Measurements from ENCODE around the gene MTA3. TPM values are rescaled to one million over a fixed set of nuclear protein-coding genes. Genes with fewer than 3 reads are reported as not detected.

The MTA3 gene
- total RNA-seq, 1 donor from 2014 or later: 25.8 TPM

DNA sequence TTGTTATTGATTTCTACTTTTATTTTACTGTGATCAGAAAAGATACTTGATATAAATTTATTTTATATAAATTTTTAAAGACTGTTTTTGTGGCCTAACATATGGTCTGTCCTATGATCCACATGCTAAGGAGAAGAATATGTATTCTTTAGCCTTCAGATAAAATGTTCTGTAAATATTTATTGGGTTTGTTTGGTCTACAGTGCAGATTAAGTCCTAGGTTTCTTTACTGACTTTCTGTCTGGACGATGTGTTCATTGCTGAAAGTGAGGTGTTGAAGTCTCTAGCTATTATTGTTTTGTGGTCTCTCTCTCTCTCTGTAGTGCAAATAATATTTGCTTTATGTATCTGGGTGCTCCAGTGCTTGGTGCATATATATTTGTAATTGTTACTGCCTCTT lies 165.4 kb downstream of the MTA3 start:
- Histone ChIP-seq H3K4me3 (ENCODE audit: low read depth, low read length) (no peak overlapping the region), H3K36me3 (ENCODE audit: control insufficient read depth, insufficient read depth, low read length) (no peaks in the 10 kb centered on the region), H3K27me3 (ENCODE audit: control insufficient read depth, insufficient read depth, low read length) (no peaks in the 10 kb centered on the region)
- TF ChIP-seq, protein P1, sequence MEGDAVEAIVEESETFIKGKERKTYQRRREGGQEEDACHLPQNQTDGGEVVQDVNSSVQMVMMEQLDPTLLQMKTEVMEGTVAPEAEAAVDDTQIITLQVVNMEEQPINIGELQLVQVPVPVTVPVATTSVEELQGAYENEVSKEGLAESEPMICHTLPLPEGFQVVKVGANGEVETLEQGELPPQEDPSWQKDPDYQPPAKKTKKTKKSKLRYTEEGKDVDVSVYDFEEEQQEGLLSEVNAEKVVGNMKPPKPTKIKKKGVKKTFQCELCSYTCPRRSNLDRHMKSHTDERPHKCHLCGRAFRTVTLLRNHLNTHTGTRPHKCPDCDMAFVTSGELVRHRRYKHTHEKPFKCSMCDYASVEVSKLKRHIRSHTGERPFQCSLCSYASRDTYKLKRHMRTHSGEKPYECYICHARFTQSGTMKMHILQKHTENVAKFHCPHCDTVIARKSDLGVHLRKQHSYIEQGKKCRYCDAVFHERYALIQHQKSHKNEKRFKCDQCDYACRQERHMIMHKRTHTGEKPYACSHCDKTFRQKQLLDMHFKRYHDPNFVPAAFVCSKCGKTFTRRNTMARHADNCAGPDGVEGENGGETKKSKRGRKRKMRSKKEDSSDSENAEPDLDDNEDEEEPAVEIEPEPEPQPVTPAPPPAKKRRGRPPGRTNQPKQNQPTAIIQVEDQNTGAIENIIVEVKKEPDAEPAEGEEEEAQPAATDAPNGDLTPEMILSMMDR (IDR thresholded peaks at IDR 0.05; ENCODE audit: insufficient read depth, low read length, poor library complexity, severe bottlenecking): no peak
- no peak for DNase-seq (ENCODE audit: low read depth)

DNA sequence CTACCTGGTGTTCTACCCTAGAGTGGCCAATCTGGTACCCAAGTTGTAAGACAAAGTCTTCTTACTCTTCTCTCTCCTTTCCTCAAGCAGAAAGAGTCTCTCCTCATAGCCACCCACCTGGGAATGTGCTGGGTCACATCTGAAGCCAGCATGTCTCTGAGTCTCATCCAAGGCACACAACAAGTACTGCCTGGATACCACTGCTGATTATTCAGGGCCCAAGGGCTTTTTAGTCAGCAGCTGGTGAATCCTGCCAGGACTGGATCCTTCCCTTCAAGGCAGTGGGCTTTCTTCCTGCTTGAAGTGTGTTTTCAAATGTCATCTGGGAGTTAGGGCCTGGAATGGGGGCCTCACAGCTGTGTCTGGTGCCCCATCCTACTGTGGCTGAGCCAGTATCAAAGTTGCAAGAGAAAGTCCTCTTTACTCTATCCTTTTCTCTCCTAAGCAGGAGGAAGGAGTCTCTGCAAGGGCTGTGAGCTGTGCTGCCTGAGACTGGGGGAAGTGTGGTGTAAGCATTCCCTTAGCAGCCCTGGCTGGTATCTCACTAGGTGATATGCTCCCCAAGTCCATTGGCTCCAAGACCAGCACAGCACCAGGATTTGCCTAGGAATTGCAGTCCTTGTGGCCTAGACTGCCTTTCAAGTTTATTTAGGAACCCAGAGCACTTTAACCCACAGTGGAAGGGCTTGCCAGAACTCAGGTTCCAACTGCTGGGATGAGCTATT lies 168.3 kb downstream of the MTA3 start:
- TF ChIP-seq, protein P1 (IDR thresholded peaks at IDR 0.05; ENCODE audit: insufficient read depth, low read length, poor library complexity, severe bottlenecking): no peak
- Histone ChIP-seq H3K36me3 (ENCODE audit: control insufficient read depth, insufficient read depth, low read length) (no peaks in the 10 kb centered on the region), H3K27me3 (ENCODE audit: control insufficient read depth, insufficient read depth, low read length) (no peaks in the 10 kb centered on the region), H3K4me3 (ENCODE audit: low read depth, low read length) (no peak overlapping the region)
- no peak for DNase-seq (ENCODE audit: low read depth)

DNA sequence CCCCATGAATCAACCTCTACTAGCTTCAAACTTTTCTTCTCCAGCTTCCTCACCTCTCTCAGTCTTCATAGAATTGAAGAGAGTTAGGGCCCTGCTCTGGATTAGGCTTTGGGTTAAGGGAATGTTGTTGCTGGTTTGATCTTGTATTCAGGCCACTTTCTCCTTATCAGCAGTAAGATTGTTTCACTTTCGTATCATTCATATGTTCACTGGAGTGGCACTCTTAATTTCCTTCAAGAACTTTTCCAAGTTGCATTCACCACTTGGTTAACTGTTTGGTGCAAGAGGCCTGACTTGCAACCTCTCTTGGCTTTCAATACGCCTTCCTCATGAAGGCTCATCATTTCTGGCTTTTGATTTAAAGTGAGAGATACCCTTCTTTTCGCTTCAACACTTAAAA lies 172.7 kb downstream of the MTA3 start:
- TF ChIP-seq, protein P1 (IDR thresholded peaks at IDR 0.05; ENCODE audit: insufficient read depth, low read length, poor library complexity, severe bottlenecking): no peak
- Histone ChIP-seq H3K36me3 (ENCODE audit: control insufficient read depth, insufficient read depth, low read length) (no peaks in the 10 kb centered on the region), H3K4me3 (ENCODE audit: low read depth, low read length) (no peak overlapping the region), H3K27me3 (ENCODE audit: control insufficient read depth, insufficient read depth, low read length) (no peaks in the 10 kb centered on the region)
- no peak for DNase-seq (ENCODE audit: low read depth)

DNA sequence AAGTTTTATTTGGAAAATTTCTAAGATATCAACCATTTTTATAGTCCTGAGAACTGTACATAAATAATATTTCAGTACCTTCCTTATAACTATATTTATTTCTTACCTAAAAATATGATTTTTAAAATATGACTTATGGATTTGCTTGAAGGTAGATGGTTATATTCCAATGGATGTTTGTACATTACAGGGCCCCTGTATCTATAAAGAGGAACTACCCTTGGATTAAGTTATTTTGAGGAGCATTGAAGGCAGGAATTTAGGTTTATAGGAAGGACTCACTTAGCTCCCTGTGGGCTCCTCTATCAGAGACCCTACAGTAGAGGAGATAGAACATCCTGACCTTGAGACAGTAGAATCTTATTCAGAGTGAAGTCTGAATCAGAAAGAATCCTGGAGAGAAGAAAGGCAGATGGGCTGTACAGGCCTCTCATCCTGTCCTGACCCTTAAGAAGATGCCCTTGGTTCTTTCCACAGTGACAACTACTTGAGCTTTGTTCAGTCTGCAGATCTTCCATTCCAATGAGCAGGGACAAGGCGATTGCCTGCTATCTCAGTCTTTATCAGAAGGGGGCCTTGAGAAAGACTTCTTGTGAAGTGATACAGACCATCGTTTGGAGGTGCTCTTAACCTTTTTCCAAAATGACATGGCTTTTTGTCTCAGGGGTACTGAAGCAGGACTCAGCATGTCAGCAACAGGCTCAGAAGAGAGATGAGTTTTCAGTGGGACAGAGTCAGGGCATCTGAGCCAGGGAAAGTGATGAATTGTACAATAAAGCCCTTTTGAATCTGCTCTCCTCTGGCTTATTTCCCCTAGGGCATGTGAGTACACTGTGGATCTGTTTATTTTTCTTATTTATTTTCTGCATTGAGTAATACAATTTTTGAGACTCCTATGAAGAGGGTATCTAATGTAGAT lies 174.6 kb downstream of the MTA3 start:
- Histone ChIP-seq H3K27me3 (ENCODE audit: control insufficient read depth, insufficient read depth, low read length) (no peaks in the 10 kb centered on the region), H3K36me3 (ENCODE audit: control insufficient read depth, insufficient read depth, low read length) (no peaks in the 10 kb centered on the region), H3K4me3 (ENCODE audit: low read depth, low read length) (no peak overlapping the region)
- DNase-seq (ENCODE audit: low read depth): no peak
- TF ChIP-seq, protein P1 (IDR thresholded peaks at IDR 0.05; ENCODE audit: insufficient read depth, low read length, poor library complexity, severe bottlenecking): no peak

DNA sequence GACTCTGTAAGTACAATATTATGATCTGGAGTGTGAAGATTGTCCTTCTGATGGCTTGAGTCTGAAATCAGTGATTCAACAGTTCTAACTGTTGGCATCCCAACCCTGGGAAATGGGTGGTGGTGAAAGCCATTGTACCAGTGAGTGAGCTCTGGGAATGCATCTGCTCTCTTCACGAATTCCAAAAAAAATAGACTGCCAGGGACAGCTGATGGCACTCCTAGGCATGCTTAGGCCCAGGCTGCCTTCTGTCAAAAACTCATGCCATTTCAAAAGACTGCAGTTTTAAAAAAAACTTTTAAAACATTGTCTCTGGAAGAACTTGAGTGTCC lies 175.2 kb downstream of the MTA3 start:
- no peak for DNase-seq (ENCODE audit: low read depth)
- Histone ChIP-seq H3K4me3 (ENCODE audit: low read depth, low read length) (no peak overlapping the region), H3K27me3 (ENCODE audit: control insufficient read depth, insufficient read depth, low read length) (no peaks in the 10 kb centered on the region), H3K36me3 (ENCODE audit: control insufficient read depth, insufficient read depth, low read length) (no peaks in the 10 kb centered on the region)
- TF ChIP-seq, protein P1 (IDR thresholded peaks at IDR 0.05; ENCODE audit: insufficient read depth, low read length, poor library complexity, severe bottlenecking): no peak

All from kidney epithelial cell (primary cell).